Astrocyte of the hippocampus (primary cell): ENCODE data around the gene ARHGAP30.
A peak's percentile ranks its signal among the peaks of the same experiment; 100 is the strongest.
"Not testable (repeated sequence)": the region's sequence is repeated elsewhere in the genome, so short reads cannot be mapped to it uniquely, and the experiment has no call there.

Experiments used
- DNase-seq: peaks from one replicate; pipeline ENCODE4 v3.0.0; 2011; ENCODE audit warnings: low read depth, low spot score

Gene ARHGAP30

DNA sequence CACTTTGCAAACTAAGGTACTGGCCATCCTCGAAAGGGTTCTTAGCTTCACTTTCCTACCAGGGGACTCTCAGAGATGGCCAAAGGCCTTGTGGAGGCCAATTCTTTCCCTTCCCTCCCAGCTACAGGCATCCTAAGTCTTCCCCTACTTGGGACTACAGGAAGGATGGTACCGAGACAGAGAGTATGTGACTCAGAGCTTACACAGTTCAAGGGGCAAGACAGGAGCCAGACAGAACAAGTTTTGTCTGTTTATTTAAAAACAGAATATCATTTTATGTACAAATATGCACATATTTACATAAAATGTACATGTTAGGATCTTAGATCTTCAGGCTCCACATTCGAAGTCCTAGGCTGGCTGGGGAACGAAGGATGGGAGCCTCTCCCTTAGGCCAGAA, 1.1 kb upstream of the ARHGAP30 start:
- no peak for DNase-seq

GRCh38 chr1:161069241-161069640, 450 bp downstream of the ARHGAP30 start:
- no peak for DNase-seq

DNA sequence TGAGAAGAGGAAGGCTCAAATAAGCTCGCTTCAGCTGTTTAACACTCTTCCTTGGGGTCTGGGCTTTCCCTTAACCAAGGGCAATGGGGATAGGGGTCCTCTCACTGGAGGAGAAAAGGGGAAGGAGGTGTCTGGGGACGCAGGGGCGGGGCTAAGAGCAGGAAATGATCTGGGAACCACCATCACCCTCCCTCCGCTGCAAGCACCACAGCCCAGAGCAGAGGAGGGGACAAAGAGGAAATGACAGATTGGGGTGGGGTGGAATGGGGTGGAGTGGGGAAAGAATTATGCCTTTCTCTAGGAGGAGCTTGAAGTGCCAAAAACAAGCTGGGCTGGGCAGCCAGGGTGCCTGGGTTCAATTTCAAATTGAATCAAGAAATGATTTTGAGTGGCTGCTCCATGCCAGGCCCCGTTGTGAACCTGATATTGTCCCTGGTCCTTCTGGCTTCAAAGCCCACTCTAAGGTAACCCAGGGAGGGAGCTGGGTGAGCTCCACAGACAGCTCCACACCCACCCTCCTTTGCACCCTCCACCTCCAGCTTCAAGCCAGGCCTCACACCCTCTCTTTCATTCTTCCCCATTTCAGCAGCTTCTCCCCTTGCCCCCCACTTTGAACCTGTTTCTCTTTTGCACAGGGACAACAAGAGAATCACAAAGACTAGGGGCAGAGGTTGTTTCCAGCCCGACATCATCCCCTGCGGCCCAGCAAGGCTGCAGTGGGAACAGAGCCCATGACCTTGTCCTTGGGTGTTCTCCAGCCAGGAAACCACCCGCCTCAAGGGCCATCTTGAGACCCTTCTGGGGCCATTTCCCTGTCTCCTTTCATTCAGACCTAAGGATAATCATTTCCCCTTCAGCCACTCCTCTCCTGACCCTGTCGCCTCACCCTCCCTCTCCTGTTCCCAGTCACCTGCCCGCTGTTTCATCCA, 1.1 kb downstream of the ARHGAP30 start:
- DNase-seq, result no peak

GRCh38 chr1:161066694-161067093, 3.0 kb downstream of the ARHGAP30 start:
- DNase-seq, result no peak

DNA sequence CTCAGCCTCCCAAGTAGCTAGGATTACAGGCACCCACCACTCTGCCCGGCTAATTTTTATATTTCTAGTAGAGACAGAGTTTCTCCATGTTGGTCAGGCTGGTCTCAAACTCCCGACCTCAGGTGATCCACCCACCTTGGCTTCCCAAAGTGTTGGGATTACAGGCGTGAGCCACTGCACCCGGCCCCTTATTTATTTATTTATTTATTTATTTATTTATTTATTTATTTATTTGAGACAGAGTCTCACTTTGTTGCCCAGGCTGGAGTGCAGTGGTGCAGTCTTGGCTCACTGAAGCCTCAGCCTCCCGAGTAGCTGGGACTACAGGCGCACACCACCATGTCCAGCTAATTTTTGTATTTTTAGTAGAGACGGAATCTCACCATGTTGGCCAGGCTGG, 4.0 kb downstream of the ARHGAP30 start:
- not testable (repeated sequence) for DNase-seq

DNA sequence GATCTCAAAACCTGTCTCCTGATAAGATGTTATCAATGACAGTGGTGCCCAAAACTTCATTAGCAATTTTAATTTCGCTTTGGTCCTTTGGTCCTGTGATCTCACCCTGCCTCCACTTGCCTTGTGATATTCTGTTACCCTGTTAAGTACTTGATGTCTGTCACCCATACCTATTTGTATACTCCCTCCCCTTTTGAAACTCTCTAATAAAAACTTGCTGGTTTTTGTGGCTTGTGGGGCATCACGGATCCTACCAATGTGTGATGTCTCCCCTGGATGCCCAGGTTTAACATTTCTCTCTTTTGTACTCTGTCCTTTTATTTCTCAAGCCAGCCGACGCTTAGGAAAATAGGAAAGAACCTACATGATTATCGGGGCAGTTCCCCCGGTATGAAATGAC, 5.8 kb downstream of the ARHGAP30 start:
- DNase-seq, result not testable (repeated sequence)

GRCh38 chr1:161061419-161061818, 8.3 kb downstream of the ARHGAP30 start:
- DNase-seq, result no peak

GRCh38 chr1:161059293-161059692, 10.4 kb downstream of the ARHGAP30 start:
- no peak for DNase-seq

GRCh38 chr1:161054805-161055204, 14.9 kb downstream of the ARHGAP30 start:
- DNase-seq, result no peak

- DNase-seq, result no peak
Observed at GRCh38 chr1:161054232-161054631, 15.5 kb downstream of the ARHGAP30 start.

- no peak for DNase-seq
Observed at GRCh38 chr1:161052899-161053298, 16.8 kb downstream of the ARHGAP30 start.

DNA sequence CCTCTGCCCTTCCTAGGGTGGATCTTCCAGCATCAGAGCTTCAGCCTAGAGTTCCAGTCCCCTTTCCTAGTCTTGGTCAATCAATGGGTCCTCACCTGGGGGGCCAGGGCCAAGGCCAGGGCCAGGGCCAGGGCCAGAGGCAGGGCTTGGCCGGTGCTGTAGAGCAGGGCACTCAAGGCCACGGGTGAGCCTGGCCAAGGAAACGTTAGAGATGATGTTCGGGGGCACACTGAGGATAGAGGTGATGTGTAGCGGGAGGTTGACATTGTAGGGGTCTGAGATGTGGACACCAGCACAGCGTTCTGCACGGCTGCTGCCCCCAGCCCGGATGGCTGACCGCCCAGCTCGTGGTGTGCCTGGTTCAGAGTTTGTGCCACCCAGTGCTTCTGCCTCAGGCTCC, 18.5 kb downstream of the ARHGAP30 start:
- no peak for DNase-seq

GRCh38 chr1:161048949-161049722, 20.6 kb downstream of the ARHGAP30 start:
- DNase-seq, result no peak

GRCh38 chr1:161047436-161048420, 22.0 kb downstream of the ARHGAP30 start:
- no peak for DNase-seq

GRCh38 chr1:161046605-161047228, 23.0 kb downstream of the ARHGAP30 start:
- DNase-seq, result no peak

DNA sequence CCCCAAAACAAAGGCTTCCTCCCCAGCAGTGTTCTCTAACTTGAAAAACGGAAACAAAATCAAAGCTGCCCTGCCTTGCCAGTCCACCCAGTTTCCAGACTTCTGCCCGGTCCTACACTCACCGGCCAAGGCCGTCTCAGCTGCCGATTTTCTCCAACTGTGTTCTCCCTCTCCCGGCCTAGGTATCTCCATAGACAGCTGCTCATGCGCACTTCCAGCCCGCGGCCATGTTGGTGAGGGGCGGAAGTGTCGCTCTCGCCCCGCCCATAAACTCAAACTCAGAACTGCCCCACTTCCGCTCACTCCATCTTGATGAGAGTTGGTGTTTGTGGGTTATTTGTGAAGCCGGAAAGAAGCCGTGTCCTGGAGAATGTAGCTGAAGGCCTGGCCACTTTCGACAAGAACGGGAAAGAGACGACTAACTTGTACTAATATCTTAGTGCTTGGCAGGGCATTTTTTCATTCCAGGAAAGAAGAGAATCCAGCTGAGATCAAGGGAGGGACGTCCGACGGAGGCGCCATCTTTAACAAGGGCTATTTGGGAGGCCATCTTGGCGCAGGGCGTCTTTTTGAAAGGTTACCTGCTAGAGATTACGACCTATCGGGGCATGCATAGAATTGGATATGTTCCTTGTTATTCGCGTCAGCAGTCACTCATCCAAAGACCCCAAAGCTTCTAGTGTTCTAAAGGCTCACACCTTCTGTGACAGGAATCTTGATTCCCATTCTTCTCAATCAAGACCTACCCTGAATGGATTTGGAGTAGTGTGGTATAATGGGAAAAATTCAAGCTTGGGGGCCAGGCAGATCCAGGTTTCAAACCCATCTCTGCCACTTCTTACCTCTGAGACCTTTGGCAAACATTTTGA, 23.7 kb downstream of the ARHGAP30 start, which contains the start of gene USF1:
USF1 (minus strand) TSS at position 242 of the 869 bp plus-strand sequence. CDS start 2,702 bp downstream, outside the sequence.
- peak; percentile 98 for DNase-seq

DNA sequence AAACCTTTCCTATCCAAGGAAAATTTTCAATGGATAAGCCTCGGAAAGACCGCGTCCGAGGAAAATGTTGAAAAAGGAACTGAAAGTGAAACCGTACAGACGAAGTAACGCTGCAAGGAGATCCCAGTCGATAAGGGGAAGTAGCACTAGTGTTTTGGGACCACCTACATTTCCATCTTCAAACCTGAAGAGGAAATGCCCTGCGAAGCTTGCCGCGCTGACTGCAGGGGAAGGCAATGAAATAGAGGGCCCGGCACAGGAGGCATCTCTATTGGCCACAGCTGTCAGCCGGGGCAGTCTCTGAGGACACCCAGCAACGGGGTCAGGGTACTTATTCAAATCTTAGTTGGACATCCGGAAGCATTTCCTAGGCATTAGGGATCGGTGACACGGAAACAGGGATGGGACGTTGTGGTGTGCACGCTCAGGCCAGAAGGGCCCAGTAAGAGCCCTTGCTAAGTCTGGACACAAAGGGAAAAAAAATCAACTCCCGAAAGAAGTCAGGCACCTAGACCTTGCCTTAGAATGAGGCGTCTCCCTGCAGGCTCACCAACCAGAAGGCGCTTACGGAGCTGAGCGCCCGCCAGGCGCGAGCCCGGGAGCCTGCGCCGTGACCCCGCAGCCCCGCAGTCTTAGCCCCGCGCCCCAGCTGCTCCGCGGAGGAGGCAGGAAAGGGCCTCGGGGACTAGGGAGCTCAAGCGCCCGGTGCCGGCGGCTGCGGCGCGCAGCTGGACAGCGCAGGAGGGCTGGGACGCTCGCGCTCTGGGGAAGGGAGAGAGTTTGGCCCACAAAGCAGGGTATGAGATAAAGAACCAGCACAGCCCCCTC, 24.6 kb downstream of the ARHGAP30 start:
- peak; percentile 68 for DNase-seq

- DNase-seq, result peak; percentile 27
Observed at GRCh38 chr1:161044535-161044907, 25.2 kb downstream of the ARHGAP30 start.

DNA sequence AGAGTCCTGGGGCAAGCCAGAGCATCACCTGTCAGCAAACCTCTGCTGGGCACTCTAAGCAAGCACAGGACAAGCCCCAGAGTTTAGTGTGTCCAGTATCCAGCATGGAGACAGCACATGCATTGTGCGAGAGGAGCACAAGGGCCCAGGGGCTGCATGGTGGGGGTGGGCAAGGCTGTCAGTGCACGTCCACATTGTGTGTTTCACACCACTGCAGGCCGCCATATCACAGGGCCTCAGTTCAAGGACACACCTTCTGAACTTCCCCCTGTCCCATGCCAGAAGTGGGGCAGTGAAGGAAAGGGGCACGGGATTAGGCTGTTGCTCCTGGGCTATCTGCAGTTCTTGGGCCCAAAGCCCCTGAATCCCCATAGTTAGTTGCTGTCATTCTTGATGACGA, 30.1 kb downstream of the ARHGAP30 start:
- no peak for DNase-seq
